ENCODE measurements around the gene KIF3C.
"Not testable (repeated sequence)": the region's sequence is repeated elsewhere in the genome, so short reads cannot be mapped to it uniquely, and the experiment has no call there.

Gene KIF3C

DNA sequence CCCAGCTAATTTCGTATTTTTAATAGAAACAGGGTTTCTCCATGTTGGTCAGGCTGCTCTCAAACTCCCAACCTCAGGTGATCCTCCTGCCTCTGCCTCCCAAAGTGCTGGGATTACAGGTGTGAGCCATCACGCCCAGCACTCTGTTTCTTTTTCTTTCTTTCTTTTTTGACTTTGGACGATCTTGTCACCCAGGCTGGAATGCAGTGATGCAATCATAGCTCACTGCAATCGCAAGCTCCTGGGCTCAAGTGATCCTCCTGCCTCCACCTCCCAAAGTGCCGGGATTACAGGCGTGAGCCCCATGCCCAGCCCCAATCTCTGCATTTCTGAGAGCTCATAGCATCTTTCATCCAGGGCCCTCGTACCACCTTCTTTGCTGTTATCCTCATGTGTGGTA is 17.1 kb upstream of the KIF3C start:
- DNase-seq (ENCODE audit: low spot score), result not testable (repeated sequence)

DNA sequence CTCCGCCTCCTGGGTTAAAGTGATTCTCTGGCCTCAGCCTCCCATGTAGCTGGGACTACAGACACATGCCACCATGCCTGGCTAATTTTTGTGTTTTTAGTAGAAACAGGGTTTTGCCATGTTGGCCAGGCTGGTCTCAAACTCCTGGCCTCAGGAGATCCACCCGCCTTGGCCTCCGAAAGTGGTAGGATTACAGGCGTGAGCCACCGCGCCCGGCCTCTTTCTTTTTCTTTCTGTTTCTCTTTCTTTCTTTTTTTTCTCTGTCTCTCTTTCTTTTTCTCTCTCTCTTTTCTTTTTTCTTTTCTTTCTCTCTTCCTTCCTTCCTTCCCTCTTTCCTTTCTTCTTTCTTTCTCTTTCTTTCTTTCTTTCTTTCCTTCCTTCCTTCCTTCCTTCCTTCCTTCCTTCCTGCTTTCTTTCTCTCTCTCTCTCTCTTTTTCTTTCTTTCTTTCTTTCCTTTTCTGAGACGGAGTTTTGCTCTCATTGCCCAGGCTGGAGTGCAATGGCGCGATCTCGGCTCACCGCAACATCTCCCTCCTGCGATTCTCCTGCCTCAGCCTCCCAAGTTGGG is 16.6 kb upstream of the KIF3C start:
- not testable (repeated sequence) for DNase-seq (ENCODE audit: low spot score)

DNA sequence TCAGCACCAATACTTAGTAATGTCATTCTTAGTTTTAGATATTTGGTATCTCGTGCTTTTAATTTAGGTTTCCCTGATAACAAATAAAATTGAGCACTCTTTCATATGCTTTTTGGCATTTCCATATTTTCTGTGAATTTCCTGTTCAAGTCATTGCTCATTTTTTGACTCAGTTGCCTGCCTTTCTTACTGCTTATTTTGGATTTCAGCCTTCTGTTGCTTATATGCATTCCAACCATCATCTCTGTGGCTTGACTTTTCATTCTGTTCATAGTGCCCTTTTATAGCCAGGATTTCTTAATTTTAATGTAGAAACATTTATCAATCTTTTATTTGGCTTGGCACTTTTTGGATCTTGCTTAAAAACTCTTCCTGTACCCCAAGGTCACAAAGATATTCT is 14.5 kb upstream of the KIF3C start:
- DNase-seq (ENCODE audit: low spot score), result no peak

DNA sequence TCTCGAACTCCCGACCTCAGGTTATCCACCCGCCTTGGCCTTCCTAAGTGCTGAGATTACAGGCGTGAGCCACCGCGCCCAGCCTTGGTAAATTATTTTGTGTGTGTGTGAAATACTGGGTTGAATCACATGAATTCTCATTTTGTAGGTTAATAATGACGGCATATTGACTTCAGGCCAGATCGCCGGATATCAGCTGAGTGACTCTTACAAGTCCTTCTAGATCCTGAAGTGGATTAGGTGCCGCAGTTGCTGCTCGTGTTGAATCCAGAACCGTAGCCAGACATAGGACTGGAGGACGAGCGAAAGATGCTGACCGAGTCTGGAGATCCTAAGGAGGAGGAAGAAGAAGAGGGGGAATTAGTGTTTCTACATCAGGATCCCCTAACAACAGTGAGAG is 12.2 kb upstream of the KIF3C start:
- no peak for DNase-seq (ENCODE audit: low spot score)

DNA sequence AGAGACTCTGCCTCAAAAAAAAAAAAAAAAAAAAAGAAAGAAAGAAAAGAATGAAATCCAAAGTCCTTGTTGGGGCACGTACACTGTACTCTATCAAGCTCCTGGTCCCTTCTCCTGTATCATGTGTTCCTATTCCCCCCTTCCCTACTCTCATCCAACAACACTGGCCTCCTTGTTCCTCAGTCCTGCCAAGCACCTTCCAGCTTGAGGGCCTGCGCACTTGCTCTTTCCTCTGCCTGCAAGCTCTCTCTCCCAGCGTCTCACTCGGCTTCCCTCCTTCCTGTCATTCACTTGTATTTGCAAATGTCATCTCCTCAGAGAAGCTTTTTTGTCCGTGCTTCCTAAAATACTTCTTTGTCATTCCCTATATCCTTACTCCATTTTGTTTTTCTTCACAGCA is 10.8 kb upstream of the KIF3C start:
- DNase-seq (ENCODE audit: low spot score), result no peak

DNA sequence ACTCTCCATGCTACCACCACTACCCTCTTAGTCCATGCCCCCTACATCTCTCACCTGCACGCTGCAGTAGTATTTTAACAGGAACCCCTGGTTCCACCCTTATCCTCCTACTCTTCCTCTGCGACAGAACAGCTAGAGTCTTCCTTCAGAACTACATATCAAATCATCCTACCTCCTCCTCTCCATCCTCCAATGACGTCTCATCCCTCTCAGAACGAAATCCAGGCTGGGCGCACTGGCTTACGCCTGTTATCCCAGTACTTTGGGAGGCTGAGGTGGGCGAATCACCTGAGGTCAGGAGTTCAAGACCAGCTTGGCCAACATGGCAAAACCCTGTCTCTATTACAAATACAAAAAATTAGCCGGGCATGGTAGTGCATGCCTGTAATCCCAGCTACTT is 10.3 kb upstream of the KIF3C start:
- DNase-seq (ENCODE audit: low spot score), result no peak

DNA sequence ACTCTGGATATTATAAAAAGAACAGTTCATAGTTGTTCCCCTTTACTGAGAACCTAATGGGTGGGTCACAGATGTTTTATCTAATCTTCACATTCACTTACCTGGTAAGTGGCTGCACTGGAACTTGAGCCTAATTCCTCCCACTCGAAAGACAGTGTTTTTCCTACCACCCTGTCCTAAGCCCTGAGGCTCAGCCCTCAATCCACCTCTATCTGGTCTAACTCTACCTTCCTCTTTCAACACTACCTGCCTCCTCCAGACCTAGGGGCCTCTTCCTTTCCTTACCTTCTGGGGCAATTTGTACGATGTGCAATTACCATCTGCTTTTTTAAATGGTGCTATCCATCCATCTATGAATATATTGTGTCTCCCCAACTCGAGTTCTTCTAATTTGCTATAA is 9.7 kb upstream of the KIF3C start:
- DNase-seq (ENCODE audit: low spot score), result no peak

DNA sequence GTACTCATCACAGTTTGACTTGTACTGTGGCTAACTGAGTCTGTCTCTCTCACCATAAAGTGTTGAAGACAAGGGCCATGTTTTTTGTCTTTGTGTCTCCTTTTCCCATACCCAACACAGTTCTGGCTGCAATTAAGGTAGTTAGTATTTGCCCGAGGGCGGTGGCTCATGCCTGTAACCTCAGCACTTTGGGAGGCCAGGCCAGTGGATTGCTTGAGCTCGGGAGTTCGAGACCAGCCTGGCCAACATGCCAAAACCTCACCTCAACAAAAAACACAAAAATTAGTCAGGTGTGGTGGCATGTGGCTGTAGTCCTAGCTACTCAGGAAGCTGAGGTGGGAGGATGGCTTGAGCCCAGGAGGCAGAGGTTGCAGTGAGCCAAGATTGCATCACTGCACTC is 6.9 kb upstream of the KIF3C start:
- DNase-seq (ENCODE audit: low spot score), result no peak

DNA sequence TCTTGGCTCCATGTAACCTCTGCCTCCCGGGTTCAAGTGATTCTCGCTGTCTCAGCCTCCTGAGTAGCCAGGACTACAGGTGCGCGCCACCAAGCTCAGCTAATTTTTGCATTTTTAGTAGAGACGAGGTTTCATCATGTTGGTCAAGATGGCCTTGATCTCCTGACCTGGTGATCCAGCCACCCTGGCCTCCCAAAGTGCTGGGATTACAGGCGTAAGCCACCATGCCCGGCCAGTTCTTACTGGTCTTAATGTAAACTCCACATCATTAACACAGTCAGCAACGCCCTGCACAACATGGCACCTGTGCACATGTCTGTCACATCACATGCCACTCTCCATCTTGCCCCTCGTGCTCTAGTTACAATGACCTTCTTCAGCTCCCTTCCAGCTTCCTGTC is 5.8 kb upstream of the KIF3C start:
- no peak for DNase-seq (ENCODE audit: low spot score)

DNA sequence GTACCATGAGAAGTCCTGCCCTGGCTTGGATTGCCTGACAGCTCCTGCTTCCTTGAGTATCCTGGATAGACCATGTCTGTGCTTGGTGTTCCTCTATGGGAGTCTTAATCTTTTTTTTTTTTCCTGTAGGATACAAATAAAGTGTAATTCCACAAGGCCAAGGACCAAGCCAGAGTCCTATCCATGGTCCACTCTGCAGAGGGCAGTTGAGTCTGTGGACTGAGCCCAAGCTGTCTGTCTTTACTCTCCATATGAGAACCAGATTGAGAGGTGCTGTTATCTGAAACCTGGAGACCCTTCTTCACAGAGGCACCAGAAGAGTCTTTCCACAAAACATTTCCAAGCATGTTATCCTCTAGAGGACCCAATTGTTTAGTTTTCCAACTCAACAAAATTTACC is 1.4 kb upstream of the KIF3C start:
- no peak for DNase-seq (ENCODE audit: low spot score)

DNA sequence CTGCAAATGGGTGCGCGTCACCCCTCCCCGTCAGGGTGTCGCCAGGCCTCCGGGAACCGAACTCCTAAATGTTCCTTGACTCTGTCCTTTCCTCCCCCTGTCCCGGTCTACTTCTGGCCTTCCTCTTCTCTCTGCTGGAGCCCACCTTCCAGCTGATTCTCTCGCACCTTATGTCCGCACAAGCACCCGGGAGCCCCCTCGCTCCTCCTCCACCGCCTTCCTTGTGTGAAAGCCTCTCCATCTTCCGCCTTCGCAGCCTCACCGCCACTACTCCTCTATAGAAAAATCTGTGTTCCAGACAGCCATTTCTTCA is 627 bp upstream of the KIF3C start:
- no peak for DNase-seq (ENCODE audit: low spot score)

DNA sequence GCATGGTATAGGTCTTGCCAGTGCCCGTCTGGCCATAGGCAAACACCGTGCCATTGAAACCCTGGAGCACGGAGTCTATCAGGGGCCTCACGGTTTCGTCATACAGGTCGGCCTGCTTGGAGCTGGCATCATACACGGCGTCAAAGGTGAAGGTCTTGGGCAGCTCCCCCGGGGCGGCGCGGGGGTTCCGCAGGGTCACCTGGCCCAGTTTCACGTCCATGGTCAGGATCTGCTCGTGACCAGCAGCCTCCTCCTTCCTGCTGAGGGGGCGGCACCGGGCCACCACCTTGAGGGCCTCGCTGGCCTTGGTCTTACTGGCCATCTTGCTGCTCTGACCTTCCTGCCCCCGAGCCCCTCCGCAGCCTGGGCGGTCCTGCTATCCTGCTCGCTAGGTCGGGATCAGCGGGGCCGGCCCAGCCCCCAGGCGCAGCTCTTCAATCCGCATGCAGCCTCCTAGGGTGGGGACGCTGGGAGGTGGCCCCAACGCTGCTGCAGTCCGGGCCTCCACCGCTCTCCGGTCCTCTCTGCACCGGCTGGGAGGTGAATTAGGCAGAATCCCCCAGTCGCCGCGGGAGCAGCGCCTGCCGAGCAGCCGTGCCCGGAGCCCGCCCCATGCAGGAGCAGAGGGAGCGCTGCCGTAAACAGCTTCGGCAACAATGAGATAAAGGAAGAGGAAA is 563 bp downstream of the KIF3C start:
- no peak for DNase-seq (ENCODE audit: low spot score)

DNA sequence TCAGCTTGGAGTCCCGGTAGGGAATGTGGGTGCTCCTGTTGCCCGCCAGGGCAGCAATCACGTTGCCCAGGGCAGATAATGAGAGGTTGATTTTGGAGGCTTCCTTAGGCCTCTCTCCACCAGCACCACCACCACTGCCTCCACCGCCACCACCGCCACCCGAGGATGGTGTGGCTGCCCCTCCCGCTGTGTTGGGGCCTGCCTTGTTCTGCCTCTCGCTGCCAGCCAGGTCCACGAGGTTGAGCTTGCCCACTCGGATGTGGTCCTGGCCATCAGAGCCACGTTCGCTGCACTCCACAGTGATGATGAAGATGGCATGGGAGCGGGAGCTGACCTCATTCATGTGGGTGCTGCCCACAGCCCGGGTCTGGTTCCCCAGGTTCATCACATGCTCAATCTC is 1.3 kb downstream of the KIF3C start:
- DNase-seq (ENCODE audit: low spot score), result no peak

DNA sequence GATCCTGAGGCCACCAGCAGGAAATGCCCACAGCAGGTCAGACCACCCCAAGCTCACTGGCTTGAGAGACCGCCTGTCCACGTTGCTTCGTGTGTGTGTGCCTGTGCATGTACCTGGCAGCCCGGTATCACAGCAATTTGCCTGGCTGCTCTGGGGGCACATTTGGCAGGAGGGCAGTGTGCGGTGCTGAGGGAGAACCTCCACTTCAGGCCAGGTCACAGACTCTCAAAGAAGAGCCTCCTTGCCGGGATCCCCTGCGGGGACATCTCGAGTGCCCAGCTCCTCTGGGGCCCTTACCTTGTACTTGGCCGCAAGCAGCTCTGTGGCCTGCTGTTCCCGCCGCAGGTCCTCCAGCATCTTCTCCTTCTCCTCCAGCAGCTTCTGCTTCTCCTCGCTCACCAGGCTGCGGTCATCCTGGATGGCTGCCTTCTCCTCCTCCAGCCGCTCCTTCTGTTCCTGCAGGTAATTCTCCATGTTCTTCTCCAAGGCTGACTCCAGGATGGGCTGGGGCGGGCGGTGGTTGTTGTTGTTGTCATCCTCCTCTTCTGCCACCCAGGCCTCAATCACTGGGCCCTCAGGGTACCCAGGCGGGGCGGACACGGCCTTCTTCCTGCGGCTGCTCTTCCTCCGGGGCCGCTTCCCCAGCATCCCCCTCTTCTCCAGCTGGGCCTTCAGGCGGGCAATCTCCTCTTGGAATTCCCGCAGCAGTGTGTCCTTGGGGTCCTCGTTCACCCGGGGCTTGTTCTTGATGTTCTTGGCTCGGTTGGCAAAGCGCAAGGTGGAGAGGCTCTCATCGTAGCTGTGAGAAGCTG is 2.0 kb downstream of the KIF3C start:
- no peak for DNase-seq (ENCODE audit: low spot score)

DNA sequence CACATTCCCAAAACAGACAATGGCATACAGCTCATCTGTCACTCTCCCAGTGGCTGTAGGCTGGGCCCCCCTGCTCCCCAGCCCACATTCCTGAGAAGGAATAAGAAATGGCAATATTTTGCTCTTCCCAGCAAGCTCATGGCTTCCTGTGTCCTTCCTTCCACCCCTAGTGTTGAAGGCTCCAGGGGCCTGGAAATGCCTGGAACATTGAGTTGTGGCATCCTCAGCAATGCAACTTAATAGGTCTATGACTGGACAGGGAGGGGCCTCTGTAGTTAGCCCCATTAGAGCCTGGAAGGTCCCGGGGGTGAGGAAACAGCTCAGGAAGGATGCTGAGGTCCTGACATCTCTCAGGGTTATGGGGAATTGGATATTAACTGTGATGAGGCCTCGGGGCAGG is 3.3 kb downstream of the KIF3C start:
- no peak for DNase-seq (ENCODE audit: low spot score)

DNA sequence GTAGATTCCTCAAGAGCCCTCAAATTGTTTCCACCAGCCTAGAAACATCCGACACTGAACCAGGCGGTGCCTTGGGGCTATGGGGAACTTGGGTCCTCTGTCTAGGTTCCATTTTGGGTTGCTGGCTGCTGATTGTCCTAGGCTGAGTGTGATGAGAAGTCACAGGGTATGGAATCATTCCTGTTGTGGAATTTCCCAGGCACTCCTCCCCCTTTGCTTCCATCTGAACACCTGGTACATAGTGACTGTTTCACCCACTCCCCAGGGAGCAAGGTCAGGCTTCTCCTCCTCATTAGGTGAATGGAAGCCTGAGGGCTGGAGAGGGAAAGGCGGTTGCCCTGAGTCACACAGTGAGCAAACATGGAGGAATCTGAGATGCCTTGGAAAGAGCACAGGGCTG is 4.5 kb downstream of the KIF3C start:
- no peak for DNase-seq (ENCODE audit: low spot score)

DNA sequence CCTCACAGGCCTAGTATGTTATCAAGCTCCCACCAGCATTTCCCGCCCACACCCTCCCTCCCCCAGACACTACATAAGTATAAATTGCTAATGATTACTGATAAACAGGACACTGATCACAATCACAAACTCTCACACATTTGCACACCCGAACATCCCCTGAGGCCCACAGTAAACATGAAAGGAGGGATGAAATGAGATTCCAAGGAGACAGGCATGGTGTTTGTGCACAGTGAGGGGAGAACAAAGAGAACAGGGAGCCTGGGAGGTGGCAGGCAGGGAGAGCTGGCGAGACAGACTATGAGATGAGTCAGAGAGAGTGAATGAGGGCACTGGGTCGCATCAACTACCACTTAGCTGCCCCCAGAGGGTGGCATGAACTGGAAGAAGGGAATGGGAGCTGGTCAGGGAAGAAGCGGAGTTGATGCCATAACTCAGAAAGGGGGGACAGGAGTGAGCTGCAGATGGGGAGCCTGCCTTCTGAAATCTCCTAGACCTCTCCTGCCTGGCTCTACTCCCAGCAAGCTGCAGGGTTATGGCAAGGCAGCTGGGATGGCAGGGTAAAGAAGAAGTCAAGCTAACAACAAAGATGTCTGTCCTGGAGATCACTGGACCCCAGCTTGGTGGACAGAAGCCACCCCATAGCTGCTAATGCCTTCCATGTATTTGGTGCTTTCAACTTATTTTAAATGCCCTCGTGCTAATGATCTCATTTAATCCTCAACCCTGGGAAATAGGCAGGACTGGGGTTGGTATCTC is 5.1 kb downstream of the KIF3C start:
- DNase-seq (ENCODE audit: low spot score), result no peak

DNA sequence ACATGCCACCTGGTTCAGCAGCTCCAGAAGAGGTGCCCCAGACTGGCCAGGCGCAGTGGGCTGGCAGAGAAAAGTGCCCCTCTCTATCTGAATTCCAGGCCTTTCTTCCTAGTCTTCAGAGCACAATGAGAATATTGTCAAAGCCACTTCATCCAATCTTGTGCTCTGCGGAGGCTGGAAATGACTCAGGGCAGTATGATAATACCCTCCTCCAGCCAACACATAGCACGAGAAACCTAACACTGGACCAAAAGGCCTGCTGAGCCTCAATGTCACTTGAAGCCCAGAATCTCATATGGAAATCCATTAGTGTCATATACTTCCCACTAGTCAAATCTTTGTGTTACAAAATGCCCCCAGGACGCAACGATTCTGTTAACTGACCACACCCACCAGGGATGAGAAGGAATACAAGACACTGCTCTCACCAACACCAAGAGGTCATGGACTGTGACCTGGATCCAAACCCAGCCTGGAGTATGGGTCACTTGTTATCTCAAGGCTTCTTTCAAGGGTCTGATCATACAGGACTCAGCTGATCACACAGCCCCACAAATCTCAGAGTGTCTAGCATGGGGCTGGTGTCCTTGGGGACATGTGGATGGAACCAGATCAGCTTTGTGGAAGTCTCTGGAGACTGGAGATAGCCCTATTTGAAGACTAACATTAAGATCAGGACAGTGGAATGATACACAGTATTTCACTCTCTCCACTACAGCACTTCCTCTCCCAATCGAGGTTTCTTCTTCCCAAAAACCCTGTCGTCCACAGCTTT is 10.1 kb downstream of the KIF3C start:
- no peak for DNase-seq (ENCODE audit: low spot score)

DNA sequence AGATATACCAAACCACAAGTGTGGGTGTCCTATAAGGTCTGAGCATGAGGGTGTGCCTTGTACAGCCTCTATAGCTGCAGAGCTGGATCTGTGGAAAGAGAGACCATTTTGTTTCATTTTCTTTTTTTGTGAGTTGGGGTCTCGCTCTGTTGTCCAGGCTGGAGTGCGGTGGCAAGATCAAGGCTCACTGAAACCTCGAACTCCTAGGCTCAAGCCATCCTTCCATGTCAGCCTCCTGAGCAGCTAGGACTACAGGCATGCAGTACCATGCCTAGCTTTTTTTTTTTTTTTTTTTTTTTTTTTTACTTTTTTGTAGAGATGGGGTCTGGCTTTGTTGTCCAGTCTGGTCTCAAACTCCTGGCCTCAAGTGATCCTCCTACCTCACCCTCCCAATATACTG is 10.7 kb downstream of the KIF3C start:
- no peak for DNase-seq (ENCODE audit: low spot score)

DNA sequence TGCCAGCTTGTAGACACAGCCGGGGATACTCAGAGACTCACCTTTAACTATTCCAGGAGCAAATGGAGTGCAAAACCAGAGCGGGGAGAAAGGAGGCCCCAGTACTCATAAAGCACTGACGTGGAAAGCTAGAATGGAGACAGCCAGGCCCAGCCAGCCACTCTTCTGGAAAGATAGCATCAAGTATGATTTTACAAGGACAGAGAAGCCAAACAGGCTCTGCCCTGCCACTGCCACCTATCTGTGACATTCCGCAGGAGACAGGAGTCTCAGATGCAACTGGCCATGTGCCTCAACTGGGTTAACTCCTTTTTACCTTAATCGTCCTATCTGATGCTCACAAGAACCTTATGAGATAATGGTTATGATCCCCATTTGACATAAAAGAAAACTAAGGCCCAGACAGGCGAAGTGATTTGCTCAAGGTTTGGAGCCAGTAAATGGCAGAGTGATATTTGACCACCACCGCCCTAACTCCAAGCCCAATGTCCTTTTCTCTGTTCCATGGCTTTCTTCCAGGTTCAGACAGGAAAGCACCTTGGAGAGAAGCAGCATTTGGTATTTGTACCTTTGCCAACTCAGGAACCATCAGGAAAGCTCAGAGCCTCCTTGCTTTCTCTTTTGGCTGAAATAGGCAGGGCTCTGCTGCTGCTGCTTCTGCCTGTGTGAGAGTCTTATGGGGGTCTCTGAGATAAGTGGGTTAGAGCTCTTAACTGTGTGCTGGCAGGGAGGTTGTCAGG is 15.6 kb downstream of the KIF3C start:
- DNase-seq (ENCODE audit: low spot score), result no peak

DNA sequence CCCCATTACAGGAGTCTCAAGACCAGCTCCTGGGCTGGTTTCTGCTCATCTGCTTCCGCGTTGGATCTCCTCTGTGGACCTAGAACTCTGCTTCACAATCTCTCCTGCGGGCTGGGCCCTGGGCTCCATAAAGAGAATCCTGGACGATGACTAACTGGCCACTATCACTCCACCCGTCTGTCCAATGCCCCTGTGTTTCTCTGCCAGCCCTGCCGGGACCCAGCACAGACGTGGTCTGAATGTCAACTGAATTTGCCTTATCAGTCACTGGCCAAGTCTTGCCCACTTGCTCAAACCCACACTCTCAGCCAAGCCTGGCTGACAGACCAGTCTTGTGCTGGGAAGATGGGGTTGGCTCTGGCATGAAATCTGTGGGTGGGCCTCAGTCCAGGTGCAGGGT is 17.4 kb downstream of the KIF3C start:
- no peak for DNase-seq (ENCODE audit: low spot score)

DNA sequence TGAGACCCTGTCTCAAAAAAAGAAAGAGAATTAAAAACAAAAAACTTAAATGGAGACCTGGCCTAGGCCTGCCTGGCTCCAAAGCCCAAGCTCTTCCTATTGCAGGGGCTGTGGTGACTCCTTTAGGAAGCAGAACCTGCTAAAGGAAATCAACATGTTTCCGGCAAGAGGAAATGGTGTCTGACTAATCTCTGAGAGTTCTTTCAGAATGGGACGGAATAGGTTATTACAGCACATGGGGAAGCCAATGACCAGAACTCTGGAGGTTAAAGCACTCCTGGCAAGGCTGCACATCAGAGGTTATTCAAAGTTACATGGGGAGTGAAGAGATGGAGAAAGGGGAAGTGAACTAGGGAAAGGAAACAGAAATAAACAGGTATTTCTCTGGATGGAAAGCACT is 21.4 kb downstream of the KIF3C start:
- DNase-seq (ENCODE audit: low spot score), result no peak
